Epithelial cell of esophagus (primary cell): ENCODE results near the gene PTTG1IP.

Source experiments
- DNase-seq: peaks from one replicate; pipeline ENCODE4 v3.0.0; 2010; ENCODE audit warnings: low read depth
- H3K4me3 ChIP-seq: 2 replicates; pipeline ENCODE4 v1.5.1; 2011; ENCODE audit warnings: mild to moderate bottlenecking, low read length, control low read depth
- CTCF ChIP-seq: IDR thresholded peaks from 2 replicates; pipeline ENCODE4 v1.5.1; 2011; ENCODE audit warnings: low read depth, mild to moderate bottlenecking, low read length, control low read depth, inconsistent platforms; ENCODE audit not compliant: insufficient read depth; ENCODE audit errors: missing control alignments

Gene PTTG1IP

GRCh38 chr21:44823179-44823660 is 50.3 kb downstream of the PTTG1IP start:
- H3K4me3 ChIP-seq = no peak overlapping the region
- no peak for DNase-seq
- no peak for TF ChIP-seq CTCF

- DNase-seq = no peak
- H3K4me3 ChIP-seq = no peak overlapping the region
- no peak for TF ChIP-seq CTCF
These were observed 50.9 kb downstream of the PTTG1IP start for GRCh38 chr21:44822484-44823178.

- DNase-seq = peak; percentile 40
- no peak overlapping the region for H3K4me3 ChIP-seq
- TF ChIP-seq CTCF = no peak
These were observed 52.6 kb downstream of the PTTG1IP start for GRCh38 chr21:44820851-44821250.

GRCh38 chr21:44819283-44820243 is 53.9 kb downstream of the PTTG1IP start:
- no peak for TF ChIP-seq CTCF
- no peak overlapping the region for H3K4me3 ChIP-seq
- DNase-seq = no peak

GRCh38 chr21:44818640-44819011 is 54.9 kb downstream of the PTTG1IP start:
- H3K4me3 ChIP-seq = peak overlapping the region; percentile 42

More at GRCh38 chr21:44818640-44819011, 54.9 kb downstream of the PTTG1IP start:
- no peak for DNase-seq
- no peak for TF ChIP-seq CTCF
